Gastroesophageal sphincter (tissue), 4 donors: Measurements from ENCODE around the gene RUNX2. TPM values are rescaled to one million over a fixed set of nuclear protein-coding genes. Genes with fewer than 3 reads are reported as not detected.

Source experiments
- ATAC-seq: fragments of 150-250 bp; one replicate; pipeline ENCODE4 v1.9.1; 2016; ENCODE audit warnings: mild to moderate bottlenecking, moderate library complexity
- H3K27ac ChIP-seq, 4 donors: fragments of 200-600 bp; sonication (generic) in 3 of 4; 1 replicate in 3 of 4; 2 replicates in 1 of 4; pipeline ENCODE4 v1.5.1; 2016 to 2019
- H3K27me3 ChIP-seq: fragments of 200-600 bp; sonication (generic); one replicate; pipeline ENCODE4 v1.5.1; 2019
- H3K36me3 ChIP-seq, 2 donors: fragments of 200-600 bp; sonication (generic); one replicate each; pipeline ENCODE4 v1.5.1; 2019; ENCODE audit warnings: control low read depth in 1 of 2
- H3K4me1 ChIP-seq, 3 donors: fragments of 200-600 bp; sonication (generic); 1 replicate in 2 of 3; 2 replicates in 1 of 3; pipeline ENCODE4 v1.5.1; 2016 to 2019; ENCODE audit warnings: control low read depth in 2 of 3
- H3K4me3 ChIP-seq, 2 donors: fragments of 200-600 bp; sonication (generic); one replicate each; pipeline ENCODE4 v1.5.1; 2019; ENCODE audit warnings: mild to moderate bottlenecking in 1 of 2, moderate library complexity in 1 of 2
- H3K9me3 ChIP-seq, 3 donors: fragments of 200-600 bp; sonication (generic); one replicate each; pipeline ENCODE4 v1.5.1; 2017 to 2019; ENCODE audit warnings: control low read depth in 2 of 3
- EP300 ChIP-seq: sonication (generic); formaldehyde crosslinking; IDR thresholded peaks from one replicate; pipeline ENCODE4 v1.6.1; 2017; ENCODE audit warnings: antibody characterized with exemption, mild to moderate bottlenecking
- POLR2A ChIP-seq, 2 donors: fragments of 450-650 bp; IDR thresholded peaks; one replicate each; pipeline ENCODE4 v1.6.1; 2017; ENCODE audit warnings: antibody characterized with exemption in 2 of 2, mild to moderate bottlenecking in 2 of 2, moderate library complexity in 1 of 2
- POLR2AphosphoS5 ChIP-seq: sonication (generic); formaldehyde crosslinking; IDR thresholded peaks from one replicate; pipeline ENCODE4 v1.6.1; 2017; ENCODE audit warnings: antibody characterized with exemption
- WGBS, 2 donors: methylation state at CpG; one replicate each; pipeline ENCODE4 v1.1.5; 2018; ENCODE audit warnings: low coverage in 1 of 2; 5-methylcytosine and 5-hydroxymethylcytosine counted together
- total RNA-seq, 4 donors: library from RNA; depleted of rRNA; stranded (reverse); fragments of >200 nt; gene quantifications; one replicate each; pipeline ENCODE4 v1.1.0, GENCODE V29; 2016
- TF ChIP-seq, protein P1 (sequence below), 4 experiments: fragments of 200-600 bp in 2 of 4; fragments of 450-650 bp in 2 of 4; sonication (generic) in 1 of 4; IDR thresholded peaks; one replicate each; pipeline ENCODE4 v1.5.1; 2017 to 2019; ENCODE audit warnings: antibody characterized with exemption in 4 of 4, mild to moderate bottlenecking in 2 of 4, moderate library complexity in 2 of 4

The RUNX2 gene
- total RNA-seq, 4 donors from 2014 or later = 0.16 to 0.94 (median 0.65) TPM

DNA sequence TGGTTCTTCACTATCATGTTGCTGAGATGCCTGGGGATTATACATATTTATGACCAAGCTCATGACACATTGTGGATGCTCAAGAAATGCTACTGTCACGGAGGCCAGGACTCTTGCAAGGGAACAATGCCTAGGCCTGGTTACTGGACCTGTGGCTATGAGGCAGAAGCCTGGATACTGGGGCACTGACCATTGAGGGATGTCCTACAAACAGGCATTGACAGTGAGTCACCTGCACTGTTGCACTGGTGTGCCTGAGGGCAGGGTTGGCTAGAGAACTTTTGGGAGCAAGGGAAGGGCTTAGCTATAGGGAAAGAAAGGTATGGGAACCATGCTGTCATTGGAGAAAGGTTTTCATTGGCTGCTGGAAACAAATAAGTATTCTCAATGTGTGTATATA lies 362.7 kb downstream of the RUNX2 start:
- H3K4me3 ChIP-seq = no peak overlapping the region
- H3K27ac ChIP-seq = no peak overlapping the region
- TF ChIP-seq EP300 (no peak), POLR2AphosphoS5 (no peak), POLR2A (IDR thresholded peaks at IDR 0.05) (no peak)
- TF ChIP-seq, protein P1, sequence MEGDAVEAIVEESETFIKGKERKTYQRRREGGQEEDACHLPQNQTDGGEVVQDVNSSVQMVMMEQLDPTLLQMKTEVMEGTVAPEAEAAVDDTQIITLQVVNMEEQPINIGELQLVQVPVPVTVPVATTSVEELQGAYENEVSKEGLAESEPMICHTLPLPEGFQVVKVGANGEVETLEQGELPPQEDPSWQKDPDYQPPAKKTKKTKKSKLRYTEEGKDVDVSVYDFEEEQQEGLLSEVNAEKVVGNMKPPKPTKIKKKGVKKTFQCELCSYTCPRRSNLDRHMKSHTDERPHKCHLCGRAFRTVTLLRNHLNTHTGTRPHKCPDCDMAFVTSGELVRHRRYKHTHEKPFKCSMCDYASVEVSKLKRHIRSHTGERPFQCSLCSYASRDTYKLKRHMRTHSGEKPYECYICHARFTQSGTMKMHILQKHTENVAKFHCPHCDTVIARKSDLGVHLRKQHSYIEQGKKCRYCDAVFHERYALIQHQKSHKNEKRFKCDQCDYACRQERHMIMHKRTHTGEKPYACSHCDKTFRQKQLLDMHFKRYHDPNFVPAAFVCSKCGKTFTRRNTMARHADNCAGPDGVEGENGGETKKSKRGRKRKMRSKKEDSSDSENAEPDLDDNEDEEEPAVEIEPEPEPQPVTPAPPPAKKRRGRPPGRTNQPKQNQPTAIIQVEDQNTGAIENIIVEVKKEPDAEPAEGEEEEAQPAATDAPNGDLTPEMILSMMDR (IDR thresholded peaks at IDR 0.05) = no peak
- no peaks in the 10 kb centered on the region for H3K36me3 ChIP-seq
- no peaks in the 10 kb centered on the region for H3K27me3 ChIP-seq
- WGBS, 2 donors = 83 to 100% methylated on average over 1 of the region's 1 CpG
- no peak for ATAC-seq
- H3K9me3 ChIP-seq = no peaks in the 10 kb centered on the region
- no peaks in the 10 kb centered on the region for H3K4me1 ChIP-seq

DNA sequence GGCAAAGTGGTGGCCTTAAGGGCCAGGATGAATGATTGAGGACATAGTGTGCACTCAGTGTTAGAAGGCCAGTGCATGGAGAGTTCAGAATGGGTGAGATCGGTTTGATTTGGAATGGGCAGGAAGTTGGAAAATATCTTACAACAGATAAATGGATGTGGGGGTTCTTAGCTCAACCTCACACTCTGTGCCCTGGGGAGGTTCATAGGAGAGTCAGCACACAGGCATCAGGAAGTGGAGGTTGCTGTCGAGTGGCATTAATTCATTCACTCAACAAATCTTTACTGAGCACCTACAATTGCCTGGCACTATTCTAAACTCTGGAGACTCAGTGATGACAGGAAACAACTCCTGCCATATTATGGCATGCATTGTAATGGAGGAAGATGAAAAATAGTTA lies 363.3 kb downstream of the RUNX2 start:
- Histone ChIP-seq H3K4me1 (no peaks in the 10 kb centered on the region), H3K27ac (no peak overlapping the region), H3K4me3 (no peak overlapping the region), H3K9me3 (no peaks in the 10 kb centered on the region), H3K36me3 (no peaks in the 10 kb centered on the region), H3K27me3 (no peaks in the 10 kb centered on the region)
- 63 to 88% methylated on average over 2 of the region's 2 CpGs for WGBS, 2 donors
- TF ChIP-seq EP300 = no peak
- no peak for TF ChIP-seq POLR2A (IDR thresholded peaks at IDR 0.05)
- TF ChIP-seq POLR2AphosphoS5 = no peak
- TF ChIP-seq, protein P1 (IDR thresholded peaks at IDR 0.05) = no peak
- no peak for ATAC-seq

DNA sequence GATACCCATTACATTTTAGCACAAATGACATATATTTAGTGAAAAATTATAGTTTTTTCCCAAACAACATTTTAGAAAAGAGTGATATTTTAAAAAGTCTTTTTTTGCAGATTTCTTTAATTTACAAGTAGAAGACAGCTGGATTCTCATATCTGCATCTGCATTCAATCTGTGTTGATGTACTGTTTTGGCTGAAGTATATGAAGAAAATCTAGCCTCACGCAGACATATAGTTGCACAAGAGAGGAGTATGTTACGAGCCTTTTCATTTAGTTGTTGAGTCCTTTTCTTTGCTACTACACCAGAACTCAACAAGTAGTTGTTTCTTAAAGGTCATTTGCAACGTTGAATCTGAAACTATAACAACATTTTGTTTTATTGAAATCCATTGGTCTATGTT lies 363.9 kb downstream of the RUNX2 start:
- H3K9me3 ChIP-seq = no peaks in the 10 kb centered on the region
- WGBS, 2 donors = 55 to 77% methylated on average over 3 of the region's 3 CpGs
- TF ChIP-seq EP300 (no peak), POLR2AphosphoS5 (no peak), POLR2A (IDR thresholded peaks at IDR 0.05) (no peak)
- TF ChIP-seq, protein P1 (IDR thresholded peaks at IDR 0.05) = no peak
- no peaks in the 10 kb centered on the region for H3K4me1 ChIP-seq
- H3K27me3 ChIP-seq = no peaks in the 10 kb centered on the region
- no peak overlapping the region for H3K4me3 ChIP-seq
- H3K27ac ChIP-seq = no peak overlapping the region
- no peaks in the 10 kb centered on the region for H3K36me3 ChIP-seq
- no peak for ATAC-seq

DNA sequence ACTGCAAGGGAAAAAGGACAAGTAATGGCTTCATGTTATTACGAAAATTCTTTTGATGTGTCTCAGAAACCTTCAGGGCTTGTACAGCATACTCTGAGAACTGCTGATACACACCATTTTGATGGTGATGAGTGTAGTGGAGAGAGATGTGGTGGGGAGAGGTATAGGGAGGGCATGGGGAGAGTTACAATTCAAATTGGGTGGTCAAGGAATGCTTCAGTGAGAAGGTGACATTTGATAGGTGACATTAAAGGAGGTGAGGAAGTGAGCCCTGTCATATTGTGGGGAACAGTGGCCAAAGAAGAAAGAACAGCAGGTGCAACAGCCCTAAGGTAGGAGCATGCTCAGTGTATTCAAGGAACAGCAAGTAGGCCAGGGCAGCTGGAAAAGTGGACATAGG lies 368.6 kb downstream of the RUNX2 start:
- H3K36me3 ChIP-seq = no peaks in the 10 kb centered on the region
- no peaks in the 10 kb centered on the region for H3K4me1 ChIP-seq
- no peak for TF ChIP-seq POLR2AphosphoS5
- no peak for TF ChIP-seq POLR2A (IDR thresholded peaks at IDR 0.05)
- no peak for TF ChIP-seq EP300
- TF ChIP-seq, protein P1 (IDR thresholded peaks at IDR 0.05) = no peak
- no peak overlapping the region for H3K27ac ChIP-seq
- H3K4me3 ChIP-seq = no peak overlapping the region
- H3K27me3 ChIP-seq = no peaks in the 10 kb centered on the region
- no peak for ATAC-seq
- no peaks in the 10 kb centered on the region for H3K9me3 ChIP-seq
- 86 to 100% methylated on average over 1 of the region's 1 CpG for WGBS, 2 donors

DNA sequence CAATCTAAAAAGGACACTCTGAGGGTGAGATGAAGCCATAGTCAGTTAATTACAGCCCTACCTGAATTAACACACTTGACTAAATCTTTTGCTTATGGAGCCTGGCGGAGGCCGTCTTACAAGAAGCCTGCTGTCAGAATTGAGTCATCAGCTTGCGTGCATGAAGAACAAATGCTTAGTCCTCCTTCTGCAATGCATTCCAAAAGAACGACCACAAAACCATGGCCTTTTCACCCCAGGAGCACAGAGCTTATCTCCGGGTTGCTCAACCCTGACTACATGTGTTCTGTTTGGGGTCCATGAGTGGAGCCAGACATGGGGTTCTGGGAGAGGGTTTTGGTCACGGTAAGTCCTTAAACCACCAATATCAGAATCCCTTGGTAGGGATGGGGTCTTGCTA lies 369.5 kb downstream of the RUNX2 start:
- Histone ChIP-seq H3K4me3 (no peak overlapping the region), H3K9me3 (no peaks in the 10 kb centered on the region), H3K27me3 (no peaks in the 10 kb centered on the region), H3K4me1 (no peaks in the 10 kb centered on the region), H3K36me3 (no peaks in the 10 kb centered on the region), H3K27ac (no peak overlapping the region)
- no peak for ATAC-seq
- no peak for TF ChIP-seq POLR2A (IDR thresholded peaks at IDR 0.05)
- TF ChIP-seq EP300 = no peak
- TF ChIP-seq POLR2AphosphoS5 = no peak
- TF ChIP-seq, protein P1 (IDR thresholded peaks at IDR 0.05) = no peak
- 94 to 100% methylated on average over 3 to 6 of the region's 6 CpGs for WGBS, 2 donors
